CD4-positive, alpha-beta T cell (primary cell): ENCODE data around the gene LEKR1. TPM values are rescaled to one million over a fixed set of nuclear protein-coding genes. Genes with fewer than 3 reads are reported as not detected.

Source experiments
- ATAC-seq: fragments of 200-7000 bp; cut with Tn5 transposase; one replicate; pipeline ENCODE4 v1.10.0; 2022; ENCODE audit warnings: mild to moderate bottlenecking; ENCODE audit not compliant: poor library complexity
- CTCF ChIA-PET: fragments of 350-600 bp; sonication (Branson Sonifier 250); formaldehyde crosslinking; loops from one replicate; lab custom pipeline; 2021; ENCODE audit warnings: antibody characterized with exemption, inconsistent platforms; lab: Charles Lee
- POLR2A ChIA-PET: fragments of 350-600 bp; sonication (Branson Sonifier 250); formaldehyde crosslinking; loops from one replicate; lab custom pipeline; 2021; ENCODE audit warnings: antibody characterized with exemption, inconsistent platforms; lab: Charles Lee
- DNase-seq, 14 experiments: peaks; one replicate each; pipeline ENCODE4 v3.0.0-alpha.2; 2013 to 2020; ENCODE audit warnings: mixed read lengths in 2 of 14
- H3K27ac ChIP-seq, 2 donors: one replicate each; pipeline versions ENCODE4 v1.5.1 to v1.7.0; 2013; ENCODE audit warnings: low read length in 2 of 2, low read depth in 1 of 2, mild to moderate bottlenecking in 1 of 2
- H3K27me3 ChIP-seq, 2 experiments: 1 replicate in 1 of 2; 2 replicates in 1 of 2; pipeline versions ENCODE4 v1.6.1 to v1.7.0; 2013; ENCODE audit warnings: low read length in 2 of 2, control low read depth in 1 of 2, mild to moderate bottlenecking in 1 of 2, moderate library complexity in 1 of 2; ENCODE audit not compliant: insufficient read depth in 2 of 2, control insufficient read depth in 1 of 2
- H3K36me3 ChIP-seq: one replicate; pipeline ENCODE4 v1.6.1; 2013; ENCODE audit warnings: low read length, control low read depth; ENCODE audit not compliant: insufficient read depth
- H3K4me1 ChIP-seq: one replicate; pipeline ENCODE4 v1.6.1; 2013; ENCODE audit warnings: low read length, control low read depth; ENCODE audit not compliant: insufficient read depth
- H3K4me3 ChIP-seq: one replicate; pipeline ENCODE4 v1.5.1; 2013; ENCODE audit warnings: mild to moderate bottlenecking, low read length, moderate library complexity
- H3K9me3 ChIP-seq, 2 experiments: 1 replicate in 1 of 2; 2 replicates in 1 of 2; pipeline versions ENCODE4 v1.6.1 to v1.7.0; 2013; ENCODE audit warnings: low read length in 2 of 2, mild to moderate bottlenecking in 2 of 2, control low read depth in 1 of 2, moderate library complexity in 1 of 2; ENCODE audit not compliant: control insufficient read depth in 1 of 2, insufficient read depth in 1 of 2
- H3K27ac Mint-ChIP-seq: one replicate; pipeline ENCODE4 v1.8.0; 2020; ENCODE audit warnings: mixed read lengths
- H3K27me3 Mint-ChIP-seq: one replicate; pipeline ENCODE4 v1.8.0; 2021; ENCODE audit warnings: mixed read lengths
- H3K36me3 Mint-ChIP-seq: one replicate; pipeline ENCODE4 v1.8.0; 2021; ENCODE audit warnings: low read depth, mixed read lengths
- H3K4me1 Mint-ChIP-seq: one replicate; pipeline ENCODE4 v1.8.0; 2021; ENCODE audit warnings: low read depth, mixed read lengths
- H3K4me3 Mint-ChIP-seq: one replicate; pipeline ENCODE4 v1.8.0; 2020; ENCODE audit warnings: mild to moderate bottlenecking, mixed read lengths
- H3K9me3 Mint-ChIP-seq: one replicate; pipeline ENCODE4 v1.8.0; 2020; ENCODE audit warnings: mixed read lengths
- intact Hi-C, 2 experiments: fragments of 100-400 bp; cut with DNase I in 1 of 2; cut with micrococcal nuclease in 1 of 2; formaldehyde crosslinking; loops; one replicate each; pipeline versions ENCODE4 v1.15.1 to v1.9.0; 2023 to 2025; cut with DNase I, micrococcal nuclease
- total RNA-seq, 174 experiments: library from RNA in 2 of 174; stranded (reverse) in 2 of 174; gene quantifications; one replicate each; pipeline ENCODE4 v1.2.3 and lab custom pipeline; 2021 to 2026
- TF ChIP-seq, protein P1 (sequence below): fragments of 200-600 bp; IDR thresholded peaks from one replicate; pipeline ENCODE4 v1.8.0; 2022; ENCODE audit warnings: antibody characterized with exemption, mild to moderate bottlenecking

LEKR1 gene
- total RNA-seq, 2 experiments from 2014 or later = 0.77 to 1.0 TPM

DNA sequence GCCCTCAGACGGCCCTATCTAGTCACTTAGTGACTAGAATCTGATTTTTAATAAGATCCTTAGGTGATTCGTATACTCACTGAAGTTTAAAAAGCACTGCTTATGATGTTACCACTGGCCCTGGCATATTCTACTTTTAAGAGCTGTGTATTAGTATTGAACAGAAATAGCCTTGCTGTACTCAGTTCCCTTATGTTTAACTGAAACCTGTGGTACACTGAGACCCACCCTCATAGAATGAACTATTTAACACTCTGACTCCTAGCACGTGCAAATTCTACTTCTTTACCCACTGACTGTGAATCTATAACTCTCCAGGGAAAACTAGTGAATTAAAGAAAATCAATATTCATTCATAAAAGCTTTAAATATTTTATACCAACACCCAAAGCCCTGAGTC is 224.9 kb downstream of the LEKR1 start:
- CTCF ChIA-PET = no interaction called here
- H3K4me1 Mint-ChIP-seq = no peaks in the 10 kb centered on the region
- TF ChIP-seq, protein P1, sequence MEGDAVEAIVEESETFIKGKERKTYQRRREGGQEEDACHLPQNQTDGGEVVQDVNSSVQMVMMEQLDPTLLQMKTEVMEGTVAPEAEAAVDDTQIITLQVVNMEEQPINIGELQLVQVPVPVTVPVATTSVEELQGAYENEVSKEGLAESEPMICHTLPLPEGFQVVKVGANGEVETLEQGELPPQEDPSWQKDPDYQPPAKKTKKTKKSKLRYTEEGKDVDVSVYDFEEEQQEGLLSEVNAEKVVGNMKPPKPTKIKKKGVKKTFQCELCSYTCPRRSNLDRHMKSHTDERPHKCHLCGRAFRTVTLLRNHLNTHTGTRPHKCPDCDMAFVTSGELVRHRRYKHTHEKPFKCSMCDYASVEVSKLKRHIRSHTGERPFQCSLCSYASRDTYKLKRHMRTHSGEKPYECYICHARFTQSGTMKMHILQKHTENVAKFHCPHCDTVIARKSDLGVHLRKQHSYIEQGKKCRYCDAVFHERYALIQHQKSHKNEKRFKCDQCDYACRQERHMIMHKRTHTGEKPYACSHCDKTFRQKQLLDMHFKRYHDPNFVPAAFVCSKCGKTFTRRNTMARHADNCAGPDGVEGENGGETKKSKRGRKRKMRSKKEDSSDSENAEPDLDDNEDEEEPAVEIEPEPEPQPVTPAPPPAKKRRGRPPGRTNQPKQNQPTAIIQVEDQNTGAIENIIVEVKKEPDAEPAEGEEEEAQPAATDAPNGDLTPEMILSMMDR = no peak

DNA sequence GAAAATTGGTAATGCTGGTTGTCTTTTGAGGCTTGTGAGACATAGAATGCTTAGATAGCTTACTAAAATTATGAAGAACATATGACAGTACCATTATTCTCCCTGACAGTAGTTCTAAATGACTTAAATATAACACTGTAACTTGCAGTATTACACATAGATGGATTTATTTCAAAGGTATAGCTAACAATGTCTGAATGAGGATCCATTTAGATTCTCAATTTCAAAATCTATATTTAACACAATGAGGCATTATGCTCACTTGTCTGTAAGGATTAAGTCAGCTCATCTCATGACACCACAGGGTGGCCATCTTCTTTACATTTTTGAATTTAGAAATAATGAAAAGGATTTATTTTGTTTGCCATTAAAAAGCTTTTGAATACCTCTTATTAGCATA is 225.4 kb downstream of the LEKR1 start:
- ATAC-seq (no peak), DNase-seq (no peak)
- TF ChIP-seq, protein P1 = no peak
- no peaks in the 10 kb centered on the region for H3K4me1 Mint-ChIP-seq
- H3K4me3 ChIP-seq = no peak overlapping the region
- H3K27me3 ChIP-seq = no peaks in the 10 kb centered on the region
- ChIA-PET POLR2A (no interaction called here), CTCF (no interaction called here)
- no peak overlapping the region for H3K4me3 Mint-ChIP-seq
- intact Hi-C loops = no loop called here
- no peaks in the 10 kb centered on the region for H3K36me3 Mint-ChIP-seq
- H3K36me3 ChIP-seq = no peaks in the 10 kb centered on the region
- no peaks in the 10 kb centered on the region for H3K9me3 ChIP-seq
- no peak overlapping the region for H3K27ac Mint-ChIP-seq
- peaks cover 17% of the 10 kb centered on the region for H3K27me3 Mint-ChIP-seq
- no peak overlapping the region for H3K27ac ChIP-seq
- no peaks in the 10 kb centered on the region for H3K4me1 ChIP-seq
- H3K9me3 Mint-ChIP-seq = no peaks in the 10 kb centered on the region

More for the DNA sequence above, 224.9 kb downstream of the LEKR1 start:
- no peaks in the 10 kb centered on the region for H3K36me3 Mint-ChIP-seq
- H3K27me3 Mint-ChIP-seq = peaks cover 12% of the 10 kb centered on the region
- Histone ChIP-seq H3K27me3 (no peaks in the 10 kb centered on the region), H3K9me3 (no peaks in the 10 kb centered on the region), H3K4me3 (no peak overlapping the region), H3K36me3 (no peaks in the 10 kb centered on the region), H3K4me1 (no peaks in the 10 kb centered on the region), H3K27ac (no peak overlapping the region)
- no peak for ATAC-seq
- DNase-seq = no peak
- intact Hi-C loops = no loop called here
- no peak overlapping the region for H3K4me3 Mint-ChIP-seq
- POLR2A ChIA-PET = no interaction called here
- no peaks in the 10 kb centered on the region for H3K9me3 Mint-ChIP-seq
- H3K27ac Mint-ChIP-seq = no peak overlapping the region

DNA sequence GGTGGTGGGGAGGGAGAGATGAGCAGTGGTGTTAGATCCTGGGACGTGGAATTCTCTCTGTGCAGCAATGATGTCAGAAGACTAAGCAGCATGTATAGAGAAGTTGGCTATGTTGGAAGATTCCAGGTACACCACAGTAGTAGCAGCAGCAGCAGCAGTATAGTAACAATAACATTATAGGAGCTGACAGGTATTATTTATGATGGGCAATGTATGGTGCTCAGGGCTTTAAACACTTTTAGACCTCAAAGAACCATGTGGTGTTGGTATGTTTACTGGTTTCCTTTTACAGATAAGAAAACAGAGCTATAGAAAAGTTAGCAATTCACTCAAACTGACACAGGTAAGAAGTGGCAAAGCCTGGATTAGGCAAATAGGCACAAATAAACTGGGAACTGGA is 229.9 kb downstream of the LEKR1 start:
- no peaks in the 10 kb centered on the region for H3K27me3 ChIP-seq
- H3K27me3 Mint-ChIP-seq = peaks cover 22% of the 10 kb centered on the region

More for the DNA sequence above, 229.9 kb downstream of the LEKR1 start:
- Mint-ChIP-seq H3K4me1 (no peaks in the 10 kb centered on the region), H3K4me3 (no peak overlapping the region), H3K9me3 (no peaks in the 10 kb centered on the region), H3K27ac (no peak overlapping the region), H3K36me3 (no peaks in the 10 kb centered on the region)
- H3K36me3 ChIP-seq = no peaks in the 10 kb centered on the region
- H3K4me3 ChIP-seq = no peak overlapping the region
- TF ChIP-seq, protein P1 = no peak
- no peak overlapping the region for H3K27ac ChIP-seq
- DNase-seq (no peak), ATAC-seq (no peak)
- POLR2A ChIA-PET = no interaction called here
- intact Hi-C loops = no loop called here
- no peaks in the 10 kb centered on the region for H3K4me1 ChIP-seq
- H3K9me3 ChIP-seq = no peaks in the 10 kb centered on the region
- CTCF ChIA-PET = no interaction called here
